T-helper 1 cell treated with Interleukin-12 subunit alpha and Interleukin-12 subunit beta and Interleukin-4 antibody, amounts not matched to agents 30 ng/mL and 1 ng/mL, for 36 hours (primary cell): ENCODE results near the gene RBBP4. TPM values are rescaled to one million over a fixed set of nuclear protein-coding genes. Genes with fewer than 3 reads are reported as not detected.
"Not testable (repeated sequence)": the region's sequence is repeated elsewhere in the genome, so short reads cannot be mapped to it uniquely, and the experiment has no call there.

Experiments used
- intact Hi-C: fragments of 100-400 bp; cut with micrococcal nuclease; formaldehyde crosslinking; loops from one replicate; pipeline ENCODE4 v1.15.1; 2024
- total RNA-seq: library from RNA; stranded (reverse); gene quantifications from 2 replicates; pipeline ENCODE4 v1.2.3, GENCODE V29; 2022

The RBBP4 gene
- total RNA-seq, 1 donor from 2014 or later: 294 TPM

- intact Hi-C loops: no loop called here
Measured at GRCh38 chr1:32685498-32685897, 34.5 kb downstream of the RBBP4 start.

GRCh38 chr1:32686387-32686786, 35.4 kb downstream of the RBBP4 start:
- intact Hi-C loops: no loop called here

GRCh38 chr1:32693455-32694174, 42.6 kb downstream of the RBBP4 start:
- intact Hi-C loops: no loop called here

GRCh38 chr1:32695098-32695904, 44.3 kb downstream of the RBBP4 start:
- intact Hi-C loops: no loop called here

DNA sequence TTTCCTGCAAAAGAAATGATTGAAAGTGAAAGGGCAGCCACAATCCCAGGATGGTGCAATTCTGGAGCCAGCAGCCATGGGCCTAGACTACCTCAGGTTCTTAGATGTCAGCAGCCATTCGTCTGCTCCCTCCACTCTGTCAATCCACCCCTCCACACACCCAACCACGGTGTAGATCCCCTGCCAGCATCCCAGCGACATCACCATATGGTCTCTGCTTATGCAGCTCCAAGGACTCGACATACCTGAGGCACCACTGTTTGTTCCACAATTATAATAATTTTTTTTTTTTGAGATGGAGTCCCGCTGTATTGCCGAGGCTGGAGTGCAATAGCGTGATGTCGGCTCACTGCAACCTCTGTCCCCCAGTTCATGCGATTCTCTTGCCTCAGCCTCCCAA, 45.0 kb downstream of the RBBP4 start:
- intact Hi-C loops: no loop called here

GRCh38 chr1:32696996-32697395, 46.0 kb downstream of the RBBP4 start:
- intact Hi-C loops: not testable (repeated sequence)

- intact Hi-C loops: no loop called here
Measured at GRCh38 chr1:32701421-32701911, 50.5 kb downstream of the RBBP4 start.

GRCh38 chr1:32701951-32702598, 51.1 kb downstream of the RBBP4 start:
- intact Hi-C loops: no loop called here

DNA sequence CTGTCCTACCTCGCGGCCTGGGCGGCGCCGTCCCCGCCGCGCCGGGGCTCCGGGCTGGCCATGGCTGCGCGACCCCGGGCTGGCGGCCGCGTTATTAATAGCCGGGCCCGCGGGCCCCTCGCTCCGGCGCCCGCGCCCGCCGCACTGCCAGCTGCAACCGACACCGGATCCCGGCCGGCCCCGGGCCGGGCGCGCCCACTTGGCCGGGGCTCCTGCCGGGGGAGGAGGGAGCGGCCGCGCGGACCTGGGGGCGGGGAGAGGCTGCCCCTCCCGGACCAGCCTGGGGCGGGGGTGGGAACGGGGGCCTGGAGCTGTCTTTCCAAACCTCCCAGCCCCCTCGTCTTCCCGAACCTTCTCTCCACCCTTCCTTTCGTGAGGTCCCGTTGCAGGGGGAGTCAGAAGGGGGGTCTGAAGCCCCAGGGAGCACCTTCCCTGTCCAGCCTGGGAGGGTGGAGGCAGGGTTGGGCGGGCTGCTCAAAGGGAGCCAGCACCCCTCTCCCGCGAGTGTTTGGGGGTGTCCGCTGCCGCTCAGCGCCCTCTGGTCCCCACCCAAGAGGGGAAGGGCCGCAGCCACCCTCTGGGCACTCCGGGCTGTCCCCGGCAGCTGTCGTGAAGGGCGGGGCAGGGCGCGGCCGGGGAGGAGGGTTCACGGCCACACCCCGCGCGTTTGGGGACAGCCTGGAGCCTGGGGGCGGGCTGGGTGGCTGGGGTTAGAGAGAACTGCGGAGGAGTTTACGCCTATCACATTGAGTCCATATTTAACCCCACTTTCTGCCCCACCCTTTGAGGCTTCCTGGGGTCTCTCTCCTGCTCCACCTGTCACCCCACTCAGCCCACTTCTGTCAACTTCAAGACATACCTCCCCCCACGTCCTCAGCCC, 51.8 kb downstream of the RBBP4 start, which contains the start of gene SYNC:
Gene SYNC (minus strand): TSS at position 172 of the 880 bp plus-strand sequence. CDS start 110 bp downstream, at position 62.
- intact Hi-C loops: no loop called here

GRCh38 chr1:32703479-32704291, 52.7 kb downstream of the RBBP4 start:
- intact Hi-C loops: no loop called here

- intact Hi-C loops: no loop called here
Measured at GRCh38 chr1:32705516-32705915, 54.5 kb downstream of the RBBP4 start.

DNA sequence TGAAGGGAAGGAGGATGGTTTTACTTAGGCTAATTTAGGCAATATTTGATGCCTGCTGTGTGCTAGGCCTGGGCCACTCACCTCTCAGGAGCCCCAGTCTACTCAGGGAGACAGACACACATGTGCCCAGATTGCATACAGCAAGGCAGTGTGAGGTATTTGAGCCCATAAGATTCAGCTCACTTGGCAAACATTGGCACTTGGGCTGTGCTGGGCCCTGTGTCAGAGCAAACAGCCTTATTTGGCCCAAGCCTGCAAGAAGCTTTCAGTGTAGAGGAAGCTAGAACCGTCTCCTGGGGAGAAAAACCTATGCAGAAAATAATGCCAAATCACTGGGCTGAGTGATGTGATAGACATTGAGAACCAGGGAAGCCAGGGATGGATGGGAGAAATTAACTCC, 55.5 kb downstream of the RBBP4 start:
- intact Hi-C loops: no loop called here

GRCh38 chr1:32709075-32709474, 58.1 kb downstream of the RBBP4 start:
- intact Hi-C loops: no loop called here

GRCh38 chr1:32709476-32709875, 58.5 kb downstream of the RBBP4 start:
- intact Hi-C loops: no loop called here

- intact Hi-C loops: not testable (repeated sequence)
Measured at GRCh38 chr1:32711221-32711620, 60.2 kb downstream of the RBBP4 start.

GRCh38 chr1:32713081-32713480, 62.1 kb downstream of the RBBP4 start:
- intact Hi-C loops: no loop called here

GRCh38 chr1:32714277-32714676, 63.3 kb downstream of the RBBP4 start:
- intact Hi-C loops: no loop called here

DNA sequence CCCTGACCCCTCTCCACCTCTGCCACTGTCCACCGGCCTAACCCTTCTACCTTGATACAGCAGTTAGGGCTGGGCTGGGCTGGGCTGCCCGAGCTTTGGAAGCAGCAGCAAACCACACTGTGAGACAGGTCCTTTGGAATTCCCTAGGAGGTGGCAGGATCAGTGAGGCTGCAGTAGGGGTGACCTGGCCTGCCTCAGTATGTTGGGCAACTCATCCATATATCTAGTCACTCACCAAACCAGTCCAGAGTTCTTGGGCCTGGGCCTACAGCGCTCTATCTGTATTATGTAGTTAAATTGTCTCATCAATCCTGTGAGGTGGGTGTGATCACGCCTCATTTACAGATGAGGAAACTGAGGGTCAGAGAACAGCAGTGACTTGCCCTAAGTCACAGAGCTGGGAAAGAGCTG, 64.9 kb downstream of the RBBP4 start:
- intact Hi-C loops: loop anchor here (2.0 kb wide), 1 partner anchor 37 kb away; no protein-coding TSS in a partner anchor

- intact Hi-C loops: loop anchor here (2.0 kb wide), 1 partner anchor 36 kb away; no protein-coding TSS in a partner anchor
Measured at GRCh38 chr1:32716312-32717148, 65.5 kb downstream of the RBBP4 start.
